Transverse colon (tissue), 4 donors: Measurements from ENCODE around the gene FOXK2. TPM values are rescaled to one million over a fixed set of nuclear protein-coding genes. Genes with fewer than 3 reads are reported as not detected.
"Not testable (repeated sequence)": the region's sequence is repeated elsewhere in the genome, so short reads cannot be mapped to it uniquely, and the experiment has no call there.

Source experiments
- DNase-seq: peaks from one replicate; pipeline ENCODE4 v3.0.0-alpha.2; 2019
- H3K27ac ChIP-seq, 4 donors: fragments of 200-600 bp; sonication (generic); 2 replicates each; pipeline ENCODE4 v1.5.1; 2016 to 2018; ENCODE audit warnings: inconsistent platforms in 4 of 4
- H3K27me3 ChIP-seq: fragments of 200-600 bp; sonication (generic); 2 replicates; pipeline ENCODE4 v1.5.1; 2017; ENCODE audit warnings: inconsistent platforms
- H3K36me3 ChIP-seq, 4 donors: fragments of 200-600 bp; sonication (generic); 2 replicates each; pipeline ENCODE4 v1.5.1; 2017 to 2019; ENCODE audit warnings: inconsistent platforms in 4 of 4
- H3K4me1 ChIP-seq, 4 donors: fragments of 200-600 bp; sonication (generic); 2 replicates each; pipeline ENCODE4 v1.5.1; 2017 to 2020; ENCODE audit warnings: inconsistent platforms in 4 of 4
- H3K4me3 ChIP-seq, 4 donors: fragments of 200-600 bp; sonication (generic); 1 replicate in 1 of 4; 2 replicates in 3 of 4; pipeline versions ENCODE4 v1.5.1 to v1.6.1; 2017 to 2019; ENCODE audit warnings: inconsistent platforms in 4 of 4
- H3K9me3 ChIP-seq, 2 donors: fragments of 200-600 bp; sonication (generic); 2 replicates each; pipeline ENCODE4 v1.5.1; 2017 to 2019; ENCODE audit warnings: inconsistent platforms in 2 of 2
- CTCF ChIP-seq, 5 experiments: fragments of 200-600 bp in 3 of 5; fragments of 450-650 bp in 2 of 5; sonication (generic) in 3 of 5; IDR thresholded peaks; 1 replicate in 2 of 5; 2 replicates in 3 of 5; pipeline ENCODE4 v1.5.1; 2016 to 2017; ENCODE audit warnings: antibody characterized with exemption in 5 of 5, inconsistent platforms in 3 of 5, mild to moderate bottlenecking in 2 of 5, moderate library complexity in 1 of 5
- EP300 ChIP-seq: sonication (generic); formaldehyde crosslinking; IDR thresholded peaks from one replicate; pipeline ENCODE4 v1.6.1; 2017; ENCODE audit warnings: antibody characterized with exemption, low read depth
- POLR2A ChIP-seq: fragments of 450-650 bp; IDR thresholded peaks from one replicate; pipeline ENCODE4 v1.6.1; 2016; ENCODE audit warnings: antibody characterized with exemption, mild to moderate bottlenecking, moderate library complexity
- POLR2AphosphoS5 ChIP-seq, 3 donors: sonication (generic); formaldehyde crosslinking; IDR thresholded peaks; one replicate each; pipeline ENCODE4 v1.6.1; 2016; ENCODE audit warnings: antibody characterized with exemption in 3 of 3
- WGBS, 2 donors: methylation state at CpG; one replicate each; pipeline ENCODE4 v1.1.5; 2018; ENCODE audit warnings: low coverage in 1 of 2; 5-methylcytosine and 5-hydroxymethylcytosine counted together
- in situ Hi-C, 4 donors: fragments of 200-750 bp; cut with MboI; loops; one replicate each; pipeline versions ENCODE4 v1.15.0 to v1.15.1; 2017; ENCODE audit warnings: low sequenced_read_pairs in 3 of 4, low pct_ligation_motif_present in 1 of 4, low pct_unique_long_range_greater_than_20kb in 1 of 4
- intact Hi-C: fragments of 100-400 bp; cut with DNase I; formaldehyde crosslinking; loops from one replicate; pipeline ENCODE4 v1.15.1; 2023; ENCODE audit warnings: low total_unique reads
- total RNA-seq, 4 donors: library from RNA; depleted of rRNA; stranded (reverse); fragments of >200 nt; gene quantifications; one replicate each; pipeline ENCODE4 v1.1.0, GENCODE V29; 2016

Gene FOXK2
- total RNA-seq, 4 donors from 2014 or later, result 41.2 to 216 (median 106) TPM

- Histone ChIP-seq H3K27ac (no peak overlapping the region), H3K4me1 (peaks cover 15 to 43% (median 38%) of the 10 kb centered on the region in 4 donors), H3K27me3 (no peaks in the 10 kb centered on the region), H3K4me3 (no peak overlapping the region), H3K36me3 (peaks cover 0 to 19% (median 4%) of the 10 kb centered on the region in 4 donors), H3K9me3 (no peaks in the 10 kb centered on the region)
- intact Hi-C loops, result no loop called here
- TF ChIP-seq EP300 (no peak), POLR2AphosphoS5 (IDR thresholded peaks at IDR 0.05) (no peak), POLR2A (no peak), CTCF (IDR thresholded peaks at IDR 0.05) (no peak)
- in situ Hi-C loops, result no loop called here
- WGBS, 2 donors, result 95 to 100% methylated on average over 3 to 9 of the region's 9 CpGs
- no peak for DNase-seq
Observed at GRCh38 chr17:82570277-82570676, 50.7 kb downstream of the FOXK2 start.

- intact Hi-C loops, result no loop called here
- 82 to 89% methylated on average over 6 of the region's 6 CpGs for WGBS, 2 donors
- H3K4me1 ChIP-seq, result peaks cover 8 to 29% (median 25%) of the 10 kb centered on the region in 4 donors
- peaks cover 0 to 19% (median 4%) of the 10 kb centered on the region in 4 donors for H3K36me3 ChIP-seq
- no peaks in the 10 kb centered on the region for H3K9me3 ChIP-seq
- DNase-seq, result no peak
- no peak for TF ChIP-seq CTCF (IDR thresholded peaks at IDR 0.05)
- TF ChIP-seq POLR2AphosphoS5 (IDR thresholded peaks at IDR 0.05), result no peak
- no peak for TF ChIP-seq EP300
- no peak for TF ChIP-seq POLR2A
- no peaks in the 10 kb centered on the region for H3K27me3 ChIP-seq
- in situ Hi-C loops, result no loop called here
- H3K4me3 ChIP-seq, result no peak overlapping the region
- no peak overlapping the region for H3K27ac ChIP-seq
Observed at GRCh38 chr17:82571855-82572254, 52.3 kb downstream of the FOXK2 start.

- no peak for DNase-seq
- Histone ChIP-seq H3K4me3 (no peak overlapping the region), H3K36me3 (peaks cover 0 to 19% (median 4%) of the 10 kb centered on the region in 4 donors), H3K4me1 (peaks cover 0 to 24% (median 18%) of the 10 kb centered on the region in 4 donors), H3K27ac (no peak overlapping the region), H3K27me3 (no peaks in the 10 kb centered on the region), H3K9me3 (no peaks in the 10 kb centered on the region)
- in situ Hi-C loops, result no loop called here
- TF ChIP-seq EP300, result no peak
- TF ChIP-seq POLR2A, result no peak
- no peak for TF ChIP-seq POLR2AphosphoS5 (IDR thresholded peaks at IDR 0.05)
- intact Hi-C loops, result no loop called here
- 85% methylated on average over 11 of the region's 11 CpGs; no CpG with 5 or more reads in 1 of the 2 donors for WGBS, 2 donors
Observed at GRCh38 chr17:82574041-82574440, 54.5 kb downstream of the FOXK2 start.

GRCh38 chr17:82575581-82576221, 56.2 kb downstream of the FOXK2 start:
- in situ Hi-C loops, H3K27ac ChIP-seq, intact Hi-C loops, DNase-seq, H3K9me3 ChIP-seq, H3K27me3 ChIP-seq, H3K4me3 ChIP-seq: not testable (repeated sequence)
- Histone ChIP-seq H3K36me3 (peaks cover 0 to 15% (median 4%) of the 10 kb centered on the region in 4 donors), H3K4me1 (peaks cover 0 to 17% (median 13%) of the 10 kb centered on the region in 4 donors)
- WGBS, 2 donors, result 93 to 100% methylated on average over 2 to 22 of the region's 52 CpGs

GRCh38 chr17:82577300-82577699, 57.8 kb downstream of the FOXK2 start:
- WGBS, 2 donors, result 57 to 64% methylated on average over 1 to 18 of the region's 18 CpGs
- peak; percentile 74 for DNase-seq
- H3K4me3 ChIP-seq, result no peak overlapping the region
- peaks cover 0 to 17% (median 13%) of the 10 kb centered on the region in 4 donors for H3K4me1 ChIP-seq
- intact Hi-C loops, result no loop called here
- peak overlapping the region; percentile 70 to 74 (median 72) for H3K27ac ChIP-seq
- H3K9me3 ChIP-seq, result no peaks in the 10 kb centered on the region
- peaks cover 0 to 4% (median under 1%) of the 10 kb centered on the region in 4 donors for H3K36me3 ChIP-seq
- in situ Hi-C loops, result no loop called here
- TF ChIP-seq EP300, result no peak
- no peak for TF ChIP-seq POLR2AphosphoS5 (IDR thresholded peaks at IDR 0.05)
- TF ChIP-seq CTCF (IDR thresholded peaks at IDR 0.05), result no peak
- TF ChIP-seq POLR2A, result no peak
- no peaks in the 10 kb centered on the region for H3K27me3 ChIP-seq

- DNase-seq, H3K36me3 ChIP-seq, intact Hi-C loops, in situ Hi-C loops, H3K27me3 ChIP-seq, H3K4me3 ChIP-seq, H3K9me3 ChIP-seq, H3K27ac ChIP-seq: not testable (repeated sequence)
- peaks cover 0 to 17% (median 15%) of the 10 kb centered on the region in 4 donors for H3K4me1 ChIP-seq
- WGBS, 2 donors, result 93% methylated on average over 4 of the region's 4 CpGs; no CpG with 5 or more reads in 1 of the 2 donors
Observed at GRCh38 chr17:82579969-82580368, 60.4 kb downstream of the FOXK2 start.
